NCI-H146 (cell line): ENCODE results near the gene CDK12.

Experiments
- DNase-seq: peaks from one replicate; lab custom pipeline; 2025; lab: John Stamatoyannopoulos, UW

Gene CDK12

DNA sequence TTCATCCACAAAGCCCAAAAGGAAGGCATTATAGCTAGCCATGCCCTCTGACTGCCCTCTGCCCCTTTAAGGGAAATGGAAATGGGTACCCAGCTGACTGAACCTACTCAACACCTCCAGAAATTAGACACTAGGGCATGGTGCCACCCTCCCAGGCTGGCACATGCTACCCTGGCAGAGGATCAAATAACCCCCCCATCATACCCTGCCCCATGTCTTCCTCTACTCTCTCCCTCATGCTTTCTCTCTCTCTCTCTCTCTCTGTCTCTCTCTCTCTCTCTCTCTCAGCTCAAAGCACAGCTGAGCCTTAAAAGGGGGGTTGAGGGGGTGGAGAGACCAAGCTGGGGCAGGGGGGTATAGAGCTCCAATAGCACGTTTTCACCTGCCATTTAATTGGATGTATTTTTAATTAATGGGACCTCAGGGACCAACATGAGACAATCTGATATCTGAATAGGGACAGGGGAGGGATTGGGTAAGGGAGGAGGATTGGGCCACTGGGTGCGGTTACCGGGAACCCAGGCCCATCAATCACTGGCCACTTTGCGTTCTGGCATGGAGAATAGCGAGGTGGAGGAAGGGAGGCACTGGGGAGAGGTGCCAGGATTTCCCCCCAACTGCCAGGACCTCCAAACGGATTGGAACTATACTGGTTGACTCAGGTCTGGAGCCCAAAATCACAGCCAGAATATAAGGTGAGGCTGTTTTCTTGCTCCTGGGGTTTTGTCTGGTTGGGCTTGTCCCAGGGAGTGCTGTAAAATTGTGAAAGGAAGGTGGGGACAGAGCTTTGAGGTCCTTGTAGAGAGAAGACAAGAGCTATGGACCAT is 88.7 kb downstream of the CDK12 start:
- no peak for DNase-seq

DNA sequence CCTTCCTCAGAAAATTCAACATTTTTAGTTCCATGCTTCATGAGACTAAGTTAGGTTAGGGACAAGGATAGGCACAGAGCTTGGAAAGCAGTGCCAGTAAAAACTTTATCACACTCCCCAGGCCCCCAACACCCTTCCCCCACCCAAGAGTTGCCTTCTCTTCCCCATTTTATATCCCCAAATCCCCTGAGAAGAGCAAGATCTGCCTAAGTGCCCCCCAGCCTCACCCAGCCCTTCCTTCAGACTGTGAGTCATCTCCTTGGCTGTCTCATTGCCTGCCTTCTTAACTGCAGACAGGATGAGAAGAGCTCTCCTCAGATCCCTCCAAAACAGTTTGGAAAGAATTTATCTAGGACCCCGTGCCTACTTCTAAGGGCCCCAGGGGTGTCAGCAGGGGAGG is 90.6 kb downstream of the CDK12 start:
- DNase-seq: no peak

DNA sequence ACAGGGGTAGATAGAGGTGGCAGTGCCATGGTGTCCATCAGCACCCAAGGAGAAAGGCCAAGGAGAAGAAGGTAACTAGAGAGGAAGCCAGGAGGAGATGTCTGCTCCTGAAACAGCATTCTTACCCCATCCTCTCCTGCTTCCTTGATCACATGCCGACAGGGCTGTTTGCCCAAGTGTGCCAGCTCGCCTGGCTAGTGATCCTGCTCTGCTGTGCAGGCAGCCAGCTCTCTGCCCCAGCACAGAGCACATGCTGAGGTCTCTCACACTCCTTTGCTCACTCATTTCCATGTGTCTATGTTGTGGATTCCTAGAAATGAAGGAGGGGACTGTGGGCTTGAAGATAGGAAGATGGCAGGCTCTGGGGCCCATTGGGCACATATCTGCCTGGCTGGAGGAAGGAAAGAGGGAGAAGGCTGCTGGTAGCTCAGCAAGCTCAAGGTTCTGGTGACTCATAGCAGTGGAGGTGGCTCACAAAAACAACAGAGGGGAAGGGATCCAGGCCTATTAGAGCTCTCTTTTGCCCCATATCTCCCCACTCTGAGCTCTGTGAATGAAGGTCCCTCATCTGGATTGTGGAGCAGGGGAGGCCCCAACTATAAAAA is 92.2 kb downstream of the CDK12 start:
- DNase-seq: no peak

DNA sequence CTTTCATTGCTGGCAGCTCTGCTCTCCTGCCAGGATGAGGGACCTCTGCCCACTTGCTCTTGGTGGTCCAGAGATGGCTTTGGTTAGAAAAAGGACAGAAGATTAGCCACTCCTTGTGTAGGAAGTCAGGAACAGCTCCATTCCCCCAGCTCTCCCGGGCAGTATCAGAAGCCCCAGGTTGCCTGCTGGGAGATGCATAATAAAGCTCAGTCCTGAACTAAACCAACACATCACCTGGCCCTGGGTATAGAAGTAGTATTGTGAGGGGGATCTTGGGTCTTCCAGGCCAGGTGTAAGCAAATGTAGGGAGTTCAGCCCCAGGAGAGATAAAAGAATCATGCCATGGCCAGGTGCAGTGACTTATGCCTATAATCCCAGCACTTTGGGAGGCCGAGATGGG is 94.1 kb downstream of the CDK12 start:
- peak; percentile 24 for DNase-seq

DNA sequence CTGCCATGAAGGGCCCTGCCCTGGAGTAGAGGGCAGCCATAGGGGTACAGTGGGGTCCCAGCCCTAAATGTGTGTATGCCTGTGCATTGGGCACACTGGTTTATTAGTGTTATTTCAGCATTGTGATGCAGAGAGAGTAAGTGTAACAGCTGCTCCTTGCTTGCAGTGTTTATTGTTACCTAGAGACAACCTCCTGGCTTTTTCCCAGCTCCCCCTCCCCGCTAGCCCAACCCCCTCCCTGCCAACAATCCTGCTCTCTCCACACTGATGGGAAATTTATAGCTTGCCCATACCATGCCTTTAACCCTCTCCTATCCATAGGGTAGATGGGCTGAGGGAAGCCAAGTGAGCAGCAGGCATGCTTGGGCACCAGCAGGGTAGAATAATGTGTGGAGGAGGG is 95.1 kb downstream of the CDK12 start:
- DNase-seq: no peak

DNA sequence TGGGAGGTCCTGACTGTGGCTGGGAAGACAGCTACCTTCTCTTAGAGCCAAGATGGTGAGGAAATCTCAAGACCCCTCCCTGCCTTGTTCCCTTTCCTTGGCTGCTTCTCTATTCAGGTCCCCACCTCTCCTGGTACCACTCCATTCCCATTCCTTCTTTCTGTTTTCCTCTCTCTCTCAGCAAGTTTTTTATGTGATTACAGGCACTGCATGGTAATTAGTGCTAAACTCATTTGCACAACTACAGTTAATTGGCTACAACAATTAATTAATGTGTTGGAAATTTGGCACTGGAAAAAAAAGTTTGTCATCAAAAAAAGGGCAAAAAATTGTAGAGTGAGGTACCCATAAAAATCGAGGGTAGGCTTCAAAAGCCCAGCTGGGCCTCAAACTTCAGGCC is 101.1 kb downstream of the CDK12 start:
- DNase-seq: no peak

DNA sequence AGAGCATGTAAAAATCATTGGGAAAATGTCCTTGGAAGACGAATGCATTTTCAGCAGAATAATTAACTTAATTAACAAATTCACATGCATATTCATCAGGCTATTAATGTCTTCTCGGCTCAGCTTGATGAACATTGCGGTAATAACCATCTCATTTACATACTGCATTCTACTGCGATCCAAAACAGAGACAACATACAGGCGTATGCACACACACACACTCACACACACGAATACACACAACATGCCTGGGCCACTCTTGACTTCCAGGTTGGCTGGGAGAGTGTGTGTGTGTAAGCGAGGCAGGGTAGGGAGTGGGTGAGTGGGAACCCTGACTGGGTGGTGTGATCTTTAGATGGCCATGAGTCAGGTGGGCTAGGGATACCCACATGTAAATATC is 101.7 kb downstream of the CDK12 start:
- DNase-seq: no peak

DNA sequence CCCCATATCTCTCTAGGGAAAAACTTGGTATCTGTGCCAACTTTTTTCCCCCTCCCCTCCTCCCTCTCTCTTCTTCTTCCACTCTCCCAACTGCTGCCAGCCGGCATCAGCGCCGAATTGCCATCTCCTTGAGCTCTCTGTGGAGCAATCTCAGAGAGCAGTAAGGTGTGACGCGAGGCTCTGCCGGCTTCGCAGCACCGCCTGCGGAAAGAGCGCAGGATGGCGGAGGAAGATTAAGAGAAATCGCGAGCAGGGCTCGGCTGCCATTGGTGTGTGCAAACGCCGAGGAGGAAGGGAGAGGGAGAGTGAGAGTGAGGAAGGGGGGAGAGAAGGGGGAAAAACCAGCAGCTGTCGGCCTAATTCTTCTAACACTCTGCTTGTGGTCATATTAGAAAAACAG is 102.2 kb downstream of the CDK12 start:
- DNase-seq: no peak

DNA sequence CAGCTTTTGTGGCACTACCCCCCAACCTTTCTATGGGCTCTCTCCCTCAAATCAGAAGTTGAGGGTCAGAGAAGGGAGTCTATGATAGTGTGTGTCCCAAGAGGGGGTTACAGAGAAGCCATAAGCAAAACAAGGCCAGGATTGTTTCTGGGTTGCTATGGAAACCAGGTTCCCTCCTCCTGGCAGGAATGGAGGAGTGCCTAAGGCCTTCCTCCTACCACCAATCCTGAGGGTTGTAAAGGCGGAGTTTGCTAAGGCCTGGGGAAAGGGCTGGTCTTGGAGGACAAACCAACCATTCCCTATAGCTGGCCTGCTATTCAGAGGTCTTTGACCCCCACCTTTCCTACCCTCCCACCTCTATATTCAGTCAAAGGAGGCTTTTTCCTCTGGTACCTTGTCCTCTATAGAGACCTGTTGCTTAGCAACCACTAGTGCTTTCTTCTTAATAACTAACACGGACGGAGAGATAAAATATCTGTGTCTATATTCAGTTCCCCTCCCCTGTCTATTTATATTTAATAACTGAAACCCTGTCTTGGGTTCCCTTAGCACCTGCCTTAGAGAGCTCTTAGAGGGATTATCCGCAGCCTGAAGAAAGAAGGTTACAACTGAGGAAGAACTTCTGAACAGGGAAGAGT is 103.0 kb downstream of the CDK12 start:
- no peak for DNase-seq

DNA sequence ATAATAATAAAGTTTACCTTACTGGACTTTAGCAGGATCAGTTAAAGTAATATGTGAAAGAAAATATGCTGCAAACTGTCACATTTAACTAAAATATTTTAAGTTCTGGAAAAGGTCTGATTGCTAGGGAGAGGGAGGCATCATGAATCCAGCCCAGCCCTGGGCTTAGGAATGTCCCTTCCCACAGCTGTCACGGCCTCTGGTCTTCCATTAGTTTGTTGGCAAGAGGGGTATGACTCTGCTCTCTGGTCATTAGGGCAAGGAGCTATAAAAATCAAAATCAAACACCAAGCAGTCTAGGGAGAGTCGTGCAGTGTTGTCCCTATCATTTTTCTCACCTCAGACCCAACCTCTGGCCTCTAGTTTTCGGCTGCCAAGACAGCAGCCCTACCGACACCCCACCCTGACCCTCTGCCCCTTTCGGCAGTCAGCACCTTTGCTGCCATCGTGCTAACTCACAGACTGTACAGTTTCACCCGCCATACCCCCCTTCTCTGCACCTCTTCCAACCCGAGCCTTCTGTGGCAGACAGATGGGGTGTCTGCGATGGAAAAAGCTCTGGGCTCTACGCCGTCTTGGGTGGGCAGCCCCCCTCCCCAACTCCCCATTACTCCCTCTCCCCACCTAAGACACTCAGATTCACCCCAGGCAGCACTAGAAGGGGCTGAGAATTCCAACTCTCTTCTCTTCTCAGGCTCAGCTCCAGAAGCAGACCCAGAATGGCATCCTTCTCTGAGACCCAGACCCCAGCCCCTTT is 105.0 kb downstream of the CDK12 start:
- no peak for DNase-seq

DNA sequence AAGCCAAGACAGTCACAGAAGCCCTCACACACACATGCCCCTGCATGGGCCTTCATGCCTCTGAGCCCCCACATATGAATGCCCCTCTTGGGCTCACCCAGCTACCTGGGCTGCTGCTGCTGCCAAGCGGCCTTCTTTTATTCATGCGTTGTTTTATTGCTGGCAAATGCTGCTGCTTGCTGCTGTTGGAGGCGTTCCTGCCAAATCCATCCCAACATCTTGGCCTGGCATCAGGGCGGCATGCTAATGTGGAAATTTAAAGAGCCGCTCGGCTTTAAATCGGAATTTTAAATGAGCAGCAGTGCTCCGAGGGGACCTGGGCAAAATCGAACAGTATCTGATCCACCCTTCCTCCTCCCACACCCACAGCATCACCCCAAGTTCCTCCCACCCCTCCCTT is 107.4 kb downstream of the CDK12 start:
- DNase-seq: no peak

DNA sequence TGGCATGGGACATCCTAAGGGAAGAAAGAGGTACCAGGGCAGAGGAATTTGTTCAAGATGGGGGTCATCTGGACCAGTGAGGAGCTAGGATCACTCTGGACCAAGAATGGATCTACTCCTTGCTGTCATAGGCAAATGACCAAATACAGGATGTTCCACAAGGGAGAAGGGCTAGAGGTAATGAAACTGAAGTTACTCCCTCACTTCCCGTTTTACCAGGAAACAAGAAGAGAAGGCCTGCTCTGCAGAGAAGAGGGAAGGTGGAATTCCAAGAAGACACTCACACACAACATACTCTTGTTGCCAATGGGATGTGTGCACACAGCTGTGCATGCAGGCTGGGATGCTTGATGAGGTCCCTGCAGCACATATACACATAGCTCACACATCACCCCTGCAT is 107.8 kb downstream of the CDK12 start:
- no peak for DNase-seq

DNA sequence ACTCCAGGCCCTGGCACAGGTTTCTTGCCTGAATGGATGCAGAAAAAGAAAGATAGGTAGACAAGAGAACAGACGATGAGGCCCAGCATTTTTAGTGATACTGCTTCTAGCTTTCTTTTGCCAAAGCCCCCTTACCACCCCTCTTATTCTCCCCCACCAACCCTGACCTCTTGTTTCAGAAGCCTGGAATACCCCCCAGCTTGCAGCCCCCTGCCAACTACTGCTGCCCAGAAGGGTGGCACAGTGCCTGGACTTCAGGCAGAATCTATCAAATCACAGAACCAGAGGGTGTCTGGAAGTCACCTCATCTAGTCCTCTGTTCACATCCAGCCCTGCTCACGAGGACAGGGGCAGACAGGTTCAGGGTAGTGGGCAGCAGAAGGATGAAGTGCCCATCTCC is 110.8 kb downstream of the CDK12 start:
- no peak for DNase-seq

DNA sequence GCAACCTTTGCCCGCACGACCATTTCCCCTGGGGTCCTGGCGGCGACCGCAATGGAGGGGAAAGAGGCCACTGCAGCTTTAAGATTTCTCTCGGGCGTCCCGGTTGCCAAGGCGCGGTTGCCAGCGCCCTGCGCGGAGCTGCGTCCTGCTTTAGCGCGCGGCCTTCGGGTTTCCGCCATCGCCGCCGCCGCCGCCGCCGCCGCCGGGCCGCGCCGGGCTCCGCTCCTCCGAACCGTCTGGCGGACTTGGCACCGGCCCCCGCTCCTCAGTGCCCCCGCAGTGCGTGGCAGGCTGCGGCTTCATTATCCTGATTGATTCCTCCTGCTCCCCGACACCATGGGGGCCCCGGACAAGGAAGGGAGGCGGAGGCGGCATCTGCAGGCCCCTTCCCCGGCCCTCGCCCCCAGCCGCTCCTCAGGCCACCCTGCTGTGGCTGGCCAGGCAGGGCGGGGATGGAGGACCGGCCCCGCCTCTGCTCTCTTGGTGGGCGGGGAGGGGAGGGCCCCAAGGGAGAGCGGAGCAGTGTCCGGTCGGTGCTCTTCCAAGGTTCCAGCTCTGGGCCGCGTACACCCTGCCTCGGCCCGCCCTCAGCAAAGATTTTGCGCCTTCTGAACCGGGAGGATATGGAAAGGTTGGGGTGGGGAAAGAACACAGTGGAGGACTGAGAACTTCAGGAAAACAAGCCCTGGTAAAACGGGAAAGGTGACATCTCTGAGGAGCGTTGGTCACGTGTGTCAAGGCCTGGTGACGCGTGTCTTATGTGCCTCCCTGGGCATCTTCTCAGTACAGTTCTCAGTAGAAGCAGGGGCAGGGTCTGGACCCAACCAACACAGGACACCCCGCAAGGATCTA is 112.4 kb downstream of the CDK12 start:
- DNase-seq: peak; percentile 77

DNA sequence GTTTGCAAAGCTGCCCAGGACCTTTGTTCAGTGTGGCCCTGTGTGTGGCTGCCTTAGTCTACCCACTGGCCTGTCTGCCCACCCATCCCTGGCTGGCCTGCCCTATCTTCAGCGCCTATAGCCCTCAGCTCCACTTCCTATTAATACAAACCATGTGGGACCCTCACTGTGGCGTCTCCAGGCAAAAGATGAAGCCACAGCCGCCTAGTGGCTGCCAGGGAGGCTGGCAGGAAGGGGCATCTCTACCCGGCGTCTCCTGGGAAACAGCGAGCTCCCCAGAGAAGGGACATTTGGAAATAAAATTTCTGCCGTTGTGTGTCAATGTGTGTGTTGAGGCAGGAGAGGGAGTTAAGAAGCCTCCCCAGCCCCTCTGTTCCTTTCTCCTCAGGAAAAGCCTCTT is 114.9 kb downstream of the CDK12 start:
- no peak for DNase-seq

DNA sequence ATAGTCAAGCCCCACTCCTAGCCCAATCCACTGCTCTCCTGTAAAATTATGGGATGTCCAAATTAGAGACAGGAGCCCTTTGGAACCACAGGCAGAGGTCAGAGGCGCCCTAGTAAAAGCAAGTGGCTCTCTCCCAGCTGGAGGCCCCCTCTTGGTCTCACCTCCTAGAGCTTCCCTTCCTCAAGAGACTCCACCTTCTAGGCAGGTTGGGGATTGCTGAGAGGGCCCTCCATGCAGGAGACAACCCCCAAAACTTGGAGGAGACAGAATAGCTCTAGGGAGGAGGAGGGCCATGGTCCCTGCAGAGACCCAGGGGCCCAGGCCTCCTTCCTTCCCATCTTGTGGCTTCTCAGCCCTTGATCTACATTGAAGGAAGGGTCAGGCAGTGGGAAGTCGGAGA is 117.0 kb downstream of the CDK12 start:
- DNase-seq: no peak

DNA sequence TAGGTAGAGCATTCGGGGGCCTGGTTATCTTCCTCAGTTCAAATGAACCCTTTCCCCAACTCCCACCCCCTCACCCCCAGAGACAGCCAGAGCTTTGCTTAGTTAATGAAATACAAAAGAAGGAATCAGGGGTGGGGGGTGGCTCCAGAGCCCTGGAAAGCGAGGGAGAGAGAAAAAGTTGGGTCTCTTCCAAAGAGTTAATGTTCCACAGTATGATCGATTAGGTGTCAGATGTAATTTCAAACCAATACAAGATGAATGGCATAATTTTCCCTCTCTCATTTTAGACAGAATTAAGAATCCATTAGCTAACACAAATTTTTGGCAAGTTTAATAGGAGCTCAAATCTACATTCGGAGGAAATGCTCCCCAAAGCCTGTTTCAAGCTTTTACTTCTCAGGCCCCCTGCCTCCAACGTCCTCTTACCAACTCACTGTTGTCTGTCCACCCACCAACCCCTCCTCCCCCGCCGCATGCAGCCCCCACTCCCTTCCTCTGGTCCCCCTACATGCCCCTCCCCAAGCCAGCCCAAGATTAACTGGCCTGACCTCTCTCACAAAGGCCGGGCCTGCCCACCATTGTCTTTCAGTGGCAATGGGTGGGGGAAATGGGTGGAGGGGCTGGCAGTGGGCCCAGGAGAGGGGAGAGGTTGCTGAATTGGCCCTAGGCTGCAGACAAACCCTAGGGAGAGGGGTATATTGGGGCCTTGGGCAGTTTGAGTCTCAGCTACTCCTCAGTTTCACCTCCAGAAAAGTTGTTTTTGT is 118.2 kb downstream of the CDK12 start:
- DNase-seq: no peak

DNA sequence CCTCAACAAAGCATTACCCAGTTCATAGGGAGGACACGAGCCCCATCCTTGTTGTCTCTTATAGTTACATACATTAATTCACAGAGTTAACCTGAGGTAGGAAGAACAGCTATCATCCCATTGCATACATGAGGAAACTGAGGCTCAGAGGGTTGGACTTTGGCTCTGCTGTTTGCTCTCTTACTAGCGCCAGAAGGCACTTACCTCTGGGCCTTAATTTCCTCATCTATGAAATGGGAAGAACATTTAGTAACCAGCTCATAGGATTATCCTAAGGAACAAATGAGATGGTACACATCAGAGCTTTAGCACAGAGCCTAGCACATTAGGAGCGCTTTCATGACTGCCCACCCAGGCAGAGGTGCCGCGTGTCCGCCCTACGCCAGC is 118.8 kb downstream of the CDK12 start:
- no peak for DNase-seq

DNA sequence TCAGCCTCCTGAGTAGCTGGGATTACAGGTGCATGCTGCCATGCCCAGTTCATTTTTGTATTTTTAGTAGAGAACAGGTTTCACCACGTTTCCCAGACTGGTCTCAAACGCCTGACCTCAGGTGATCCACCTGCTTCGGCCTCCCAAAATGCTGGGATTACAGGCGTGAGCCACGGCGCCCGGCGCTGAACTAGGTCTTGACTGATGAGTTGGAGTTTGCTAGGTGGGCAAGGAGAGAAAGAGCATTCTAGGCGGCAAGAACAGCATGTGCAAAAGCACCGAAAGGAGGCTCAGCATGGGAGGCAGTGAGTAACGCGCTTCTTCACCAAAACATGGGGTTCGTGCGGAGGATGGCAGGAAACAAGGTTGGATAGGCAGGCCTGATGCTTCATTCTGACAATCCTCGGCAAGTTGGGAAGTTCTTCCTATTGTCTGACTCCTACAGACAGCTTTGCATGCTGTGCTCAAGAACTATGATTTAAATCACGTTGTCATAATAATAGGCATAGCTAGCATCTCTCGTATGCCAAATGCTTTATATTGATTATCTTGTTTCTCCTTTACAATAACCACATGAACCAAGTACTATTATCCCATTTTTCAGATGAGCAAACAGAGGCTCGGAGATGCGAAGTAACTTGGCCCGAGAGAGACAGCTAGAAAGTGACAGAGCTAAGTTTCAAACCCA is 119.9 kb downstream of the CDK12 start:
- DNase-seq: no peak

DNA sequence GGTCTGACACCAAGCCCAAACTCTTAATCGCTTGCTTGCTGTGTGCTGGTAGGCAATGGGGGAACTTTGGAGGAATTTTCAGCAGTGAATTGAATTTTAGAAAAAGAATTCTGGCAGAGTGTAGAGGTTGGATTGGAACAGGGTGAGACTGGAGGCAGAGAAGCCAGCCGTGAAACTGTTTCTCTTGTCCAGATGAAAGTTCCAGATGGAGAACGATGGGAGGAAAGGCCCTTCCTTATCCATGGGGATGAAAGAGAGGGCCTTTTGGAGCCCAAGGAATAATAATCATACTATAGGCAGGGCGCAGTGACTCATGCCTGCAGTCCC is 120.4 kb downstream of the CDK12 start:
- DNase-seq: no peak

DNA sequence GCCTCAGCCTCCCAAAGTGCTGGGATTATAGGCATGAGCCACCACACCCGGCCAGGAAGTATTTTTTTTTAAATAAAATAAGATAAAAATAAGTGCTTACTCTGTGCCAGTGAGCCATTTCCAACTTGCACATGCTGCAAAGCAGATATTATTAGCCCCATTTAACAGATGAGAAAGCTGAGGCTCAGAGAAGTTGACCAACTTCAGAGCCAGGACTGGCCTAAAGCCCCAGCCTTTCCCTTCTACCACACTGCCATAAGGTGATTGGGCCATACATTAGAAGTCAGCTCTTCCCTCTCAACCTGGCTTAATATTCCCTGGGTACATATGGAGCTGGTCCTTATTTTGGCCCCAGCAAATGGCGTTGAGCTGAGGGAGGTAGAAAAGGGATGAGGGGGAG is 121.4 kb downstream of the CDK12 start:
- no peak for DNase-seq
